Lung (tissue), 12 donors: ENCODE data around the gene CD1E. TPM values are rescaled to one million over a fixed set of nuclear protein-coding genes. Genes with fewer than 3 reads are reported as not detected.
"Not testable (repeated sequence)": the region's sequence is repeated elsewhere in the genome, so short reads cannot be mapped to it uniquely, and the experiment has no call there.

ENCODE experiments used
- ATAC-seq: fragments of 200-7000 bp; cut with Tn5 transposase; one replicate; pipeline ENCODE4 v1.9.1; 2020; ENCODE audit warnings: moderate number of reproducible peaks; ENCODE audit not compliant: insufficient read depth, low FRiP score
- DNase-seq, 3 donors: peaks; one replicate each; pipeline ENCODE4 v3.0.0-alpha.2; 2013 to 2017
- H3K27ac ChIP-seq, 2 donors: one replicate each; pipeline ENCODE4 v1.5.1; 2013; ENCODE audit warnings: mild to moderate bottlenecking in 2 of 2, moderate library complexity in 2 of 2, control low read depth in 1 of 2, inconsistent platforms in 1 of 2, low read depth in 1 of 2, low read length in 1 of 2
- H3K27me3 ChIP-seq, 3 donors: one replicate each; pipeline ENCODE4 v1.5.1; 2013; ENCODE audit warnings: low read length in 2 of 3; ENCODE audit not compliant: control insufficient read depth in 3 of 3, insufficient read depth in 3 of 3
- H3K36me3 ChIP-seq, 4 donors: one replicate each; pipeline ENCODE4 v1.5.1; 2013; ENCODE audit warnings: low read length in 4 of 4, mild to moderate bottlenecking in 1 of 4, moderate library complexity in 1 of 4; ENCODE audit not compliant: control insufficient read depth in 4 of 4, insufficient read depth in 4 of 4
- H3K4me1 ChIP-seq, 5 donors: one replicate each; pipeline ENCODE4 v1.5.1; 2013; ENCODE audit warnings: low read length in 5 of 5, mild to moderate bottlenecking in 2 of 5, moderate library complexity in 1 of 5; ENCODE audit not compliant: control insufficient read depth in 5 of 5, insufficient read depth in 5 of 5
- H3K4me3 ChIP-seq: one replicate; pipeline ENCODE4 v1.5.1; 2013; ENCODE audit warnings: mild to moderate bottlenecking, control low read depth, moderate library complexity
- H3K9ac ChIP-seq, 2 donors: one replicate each; pipeline ENCODE4 v1.5.1; 2013; ENCODE audit warnings: low read length in 2 of 2, control low read depth in 1 of 2; ENCODE audit not compliant: insufficient read depth in 1 of 2
- H3K9me3 ChIP-seq, 4 donors: one replicate each; pipeline ENCODE4 v1.5.1; 2013; ENCODE audit warnings: low read length in 3 of 4, mild to moderate bottlenecking in 1 of 4, moderate library complexity in 1 of 4; ENCODE audit not compliant: control insufficient read depth in 4 of 4, insufficient read depth in 3 of 4
- CTCF ChIP-seq: IDR thresholded peaks from 2 replicates; pipeline ENCODE4 v1.5.1; 2012; ENCODE audit warnings: mild to moderate bottlenecking; ENCODE audit errors: control extremely low read depth, extremely low read depth
- WGBS, 2 donors: extraction: QIAGEN DNeasy Blood & Tissue Kit; methylation state at CpG; one replicate each; pipeline ENCODE4 v1.1.7; 2013; 5-methylcytosine and 5-hydroxymethylcytosine counted together
- polyA plus RNA-seq, 2 donors: library from polyadenylated mRNA; stranded (reverse); fragments of 200-250 nt; gene quantifications; one replicate each; pipeline ENCODE4 v1.2.1, GENCODE V29; 2013
- total RNA-seq, 2 donors: library from RNA; depleted of rRNA in 1 of 2; stranded (reverse); fragments of >200 nt in 1 of 2; gene quantifications; one replicate each; pipeline ENCODE4 v1.2.1, GENCODE V29; 2014 to 2021
- donor health status: control.
- donor health status: control.
- donor health status: Bipolar disorder and iron deficiency.
- donor health status: healthy.
- donor health status: DM: yes; HTN: yes; CAD: no.

Gene CD1E
- total and polyA plus RNA-seq, 4 donors: 0.30 to 1.3 (median 0.52) TPM

- no peak for TF ChIP-seq CTCF
- ATAC-seq (no peak), DNase-seq (no peak)
- H3K4me3 ChIP-seq: no peak overlapping the region
- H3K9ac ChIP-seq: no peak overlapping the region
- no peaks in the 10 kb centered on the region for H3K36me3 ChIP-seq
- H3K9me3 ChIP-seq: peaks cover 0 to 11% (median 3%) of the 10 kb centered on the region in 4 donors
- H3K27ac ChIP-seq: no peak overlapping the region
- no peaks in the 10 kb centered on the region for H3K27me3 ChIP-seq
- H3K4me1 ChIP-seq: no peaks in the 10 kb centered on the region
Observed at GRCh38 chr1:158366783-158367182, 13.1 kb downstream of the CD1E start.

- WGBS, 2 donors: 73 to 92% methylated on average over 6 of the region's 6 CpGs
- Histone ChIP-seq H3K4me3 (no peak overlapping the region), H3K36me3 (no peaks in the 10 kb centered on the region), H3K27ac (no peak overlapping the region), H3K9ac (no peak overlapping the region), H3K27me3 (no peaks in the 10 kb centered on the region), H3K4me1 (no peaks in the 10 kb centered on the region), H3K9me3 (peaks cover 0 to 18% (median 3%) of the 10 kb centered on the region in 4 donors)
- TF ChIP-seq CTCF: no peak
- no peak for DNase-seq
- ATAC-seq: no peak
Observed at GRCh38 chr1:158371188-158371953, 17.7 kb downstream of the CD1E start.

GRCh38 chr1:158374101-158374500 lies 20.4 kb downstream of the CD1E start:
- not testable (repeated sequence) for H3K9ac ChIP-seq, H3K4me1 ChIP-seq, H3K27me3 ChIP-seq, DNase-seq, H3K27ac ChIP-seq, H3K4me3 ChIP-seq, H3K36me3 ChIP-seq, ATAC-seq
- WGBS, 2 donors: 94 to 95% methylated on average over 22 to 25 of the region's 25 CpGs
- H3K9me3 ChIP-seq: peaks cover 0 to 16% (median 3%) of the 10 kb centered on the region in 4 donors

GRCh38 chr1:158374860-158375259 lies 21.2 kb downstream of the CD1E start:
- Histone ChIP-seq H3K9ac (no peak overlapping the region), H3K27ac (no peak overlapping the region), H3K9me3 (peaks cover 0 to 16% (median 3%) of the 10 kb centered on the region in 4 donors), H3K4me1 (no peaks in the 10 kb centered on the region), H3K27me3 (no peaks in the 10 kb centered on the region), H3K36me3 (no peaks in the 10 kb centered on the region), H3K4me3 (no peak overlapping the region)
- no peak for ATAC-seq
- no peak for DNase-seq
- 38 to 49% methylated on average over 1 of the region's 1 CpG for WGBS, 2 donors
- TF ChIP-seq CTCF: no peak
